ENCODE measurements around the gene CXorf66.
"Not testable (repeated sequence)": the region's sequence is repeated elsewhere in the genome, so short reads cannot be mapped to it uniquely, and the experiment has no call there.

The CXorf66 gene

GRCh38 chrX:139965421-139965820 is at the start of gene CXorf66:
TSS of gene CXorf66 (minus strand) at chrX:139965521. CDS start at chrX:139965496, 25 bp downstream.
- DNase-seq = no peak

- no peak for DNase-seq
Measured at GRCh38 chrX:139982856-139983255, 17.5 kb upstream of the CXorf66 start.

- no peak for DNase-seq
Measured at GRCh38 chrX:139974471-139974870, 9.2 kb upstream of the CXorf66 start.

GRCh38 chrX:139972629-139973624 is 7.6 kb upstream of the CXorf66 start:
- DNase-seq = no peak

- DNase-seq = no peak
Measured at GRCh38 chrX:139972113-139972512, 6.8 kb upstream of the CXorf66 start.

GRCh38 chrX:139971394-139971749 is 6.1 kb upstream of the CXorf66 start:
- no peak for DNase-seq

- DNase-seq = no peak
Measured at GRCh38 chrX:139969286-139969685, 4.0 kb upstream of the CXorf66 start.

- DNase-seq = no peak
Measured at GRCh38 chrX:139967750-139968149, 2.4 kb upstream of the CXorf66 start.

GRCh38 chrX:139967300-139967699 is 2.0 kb upstream of the CXorf66 start:
- no peak for DNase-seq

- not testable (repeated sequence) for DNase-seq
Measured at GRCh38 chrX:139966159-139966558, 838 bp upstream of the CXorf66 start.

- not testable (repeated sequence) for DNase-seq
Measured at GRCh38 chrX:139961091-139961490, 4.2 kb downstream of the CXorf66 start.

GRCh38 chrX:139949703-139950102 is 15.6 kb downstream of the CXorf66 start:
- no peak for DNase-seq

- no peak for DNase-seq
Measured at GRCh38 chrX:139945075-139945474, 20.2 kb downstream of the CXorf66 start.

GRCh38 chrX:139936259-139936658 is 29.1 kb downstream of the CXorf66 start:
- no peak for DNase-seq

- DNase-seq = no peak
Measured at GRCh38 chrX:139933904-139934303, 31.4 kb downstream of the CXorf66 start.

- DNase-seq = peak; percentile 75
Measured at GRCh38 chrX:139932901-139933796, 32.2 kb downstream of the CXorf66 start, which contains the start of gene ATP11C. TSS of gene ATP11C (minus strand) at chrX:139933053. CDS start at chrX:139932042, 1,011 bp downstream.

- DNase-seq = no peak
Measured at GRCh38 chrX:139932073-139932900, 33.0 kb downstream of the CXorf66 start.

GRCh38 chrX:139931646-139932072 is 33.7 kb downstream of the CXorf66 start:
- no peak for DNase-seq

GRCh38 chrX:139930916-139931645 is 34.2 kb downstream of the CXorf66 start:
- no peak for DNase-seq

- DNase-seq = no peak
Measured at GRCh38 chrX:139930401-139930800, 34.9 kb downstream of the CXorf66 start.

GRCh38 chrX:139929876-139930275 is 35.4 kb downstream of the CXorf66 start:
- DNase-seq = no peak

GRCh38 chrX:139924696-139925095 is 40.6 kb downstream of the CXorf66 start:
- DNase-seq = no peak

Data from NCI-H446 treated with DMSO at 0.1 percent for 48 hours (cell line).